ENCODE results near the gene ERLIN1.

ERLIN1 gene

DNA sequence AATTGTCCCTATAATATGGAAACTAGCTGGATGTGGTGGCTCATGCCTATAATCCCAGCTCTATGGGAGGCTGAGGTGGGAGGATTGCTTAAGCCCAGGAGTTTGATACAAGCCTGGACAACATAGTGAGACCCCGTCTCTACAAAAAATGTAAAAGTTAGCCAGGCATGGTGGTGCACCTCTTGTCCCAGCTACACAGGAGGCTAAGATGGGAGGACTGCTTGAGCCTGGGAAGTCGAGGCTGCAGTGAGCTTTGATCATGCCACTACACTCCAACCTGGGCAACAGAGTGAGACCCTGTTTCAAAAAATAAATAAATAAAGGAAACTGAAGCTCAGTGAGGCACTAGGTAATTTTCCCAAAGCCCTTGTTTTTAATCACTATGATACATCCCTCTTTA lies 15.7 kb upstream of the ERLIN1 start:
- Histone ChIP-seq H2AFZ (ENCODE audit: low read length) (no peak overlapping the region), H3K36me3 (replicated peaks; ENCODE audit: insufficient read depth, low read length) (no peaks in the 10 kb centered on the region), H4K20me1 (ENCODE audit: insufficient read depth, low read length) (no peaks in the 10 kb centered on the region), H3K9me2 (replicated peaks; ENCODE audit: insufficient read depth, low read length) (no peaks in the 10 kb centered on the region), H3K79me2 (ENCODE audit: low read length) (no peaks in the 10 kb centered on the region), H3K4me2 (ENCODE audit: low read depth, low read length) (no peak overlapping the region), H3K9ac (ENCODE audit: low read length) (no peak overlapping the region), H3K4me1 (ENCODE audit: low read length) (no peaks in the 10 kb centered on the region), H3K4me3 (ENCODE audit: low read length) (no peak overlapping the region), H3K27me3 (replicated peaks; ENCODE audit: insufficient read depth, low read length) (no peaks in the 10 kb centered on the region), H3K9me3 (replicated peaks; ENCODE audit: insufficient read depth, low read length) (no peaks in the 10 kb centered on the region), H3F3A (ENCODE audit: insufficient read depth, low read length) (no peaks in the 10 kb centered on the region), H3K27ac (ENCODE audit: low read length) (no peak overlapping the region)
- TF ChIP-seq CTCF (IDR thresholded peaks at IDR 0.05; ENCODE audit: low read length) (no peak), EZH2phosphoT487 (IDR thresholded peaks at IDR 0.05; ENCODE audit: low read length) (no peak), EZH2 (optimal IDR thresholded peaks at IDR 0.05; ENCODE audit: low read depth, low read length) (no peak)
- DNase-seq: no peak

DNA sequence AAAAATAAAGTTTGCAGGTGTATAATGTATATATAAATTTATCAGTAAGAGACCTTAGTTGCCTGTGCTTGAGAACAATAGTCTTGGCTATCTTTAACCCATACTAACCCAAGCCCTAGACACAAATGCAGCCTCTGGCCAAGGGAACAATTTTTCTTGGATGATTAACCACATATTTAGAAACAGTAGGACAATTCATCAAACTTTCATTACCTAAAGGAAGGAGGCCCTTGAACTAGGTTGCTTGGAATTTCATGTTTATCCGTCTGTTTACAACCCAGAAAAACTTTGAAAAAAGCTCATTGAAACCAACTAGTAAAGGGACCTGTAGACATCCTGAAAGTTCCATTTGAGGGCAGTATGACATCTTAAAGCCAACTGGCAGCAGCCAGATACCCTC lies 8.9 kb upstream of the ERLIN1 start:
- no peak for TF ChIP-seq EZH2 (optimal IDR thresholded peaks at IDR 0.05; ENCODE audit: low read depth, low read length)
- no peak for TF ChIP-seq CTCF (IDR thresholded peaks at IDR 0.05; ENCODE audit: low read length)
- no peak for TF ChIP-seq EZH2phosphoT487 (IDR thresholded peaks at IDR 0.05; ENCODE audit: low read length)
- H2AFZ ChIP-seq (ENCODE audit: low read length): no peak overlapping the region

GRCh38 chr10:100192350-100192749 lies 6.5 kb upstream of the ERLIN1 start:
- no peaks in the 10 kb centered on the region for H3K36me3 ChIP-seq (replicated peaks; ENCODE audit: insufficient read depth, low read length)
- DNase-seq: no peak

More for the DNA sequence above, 8.9 kb upstream of the ERLIN1 start:
- DNase-seq: no peak
- Histone ChIP-seq H3K4me1 (ENCODE audit: low read length) (no peaks in the 10 kb centered on the region), H3K9me3 (replicated peaks; ENCODE audit: insufficient read depth, low read length) (no peaks in the 10 kb centered on the region), H3K4me3 (ENCODE audit: low read length) (no peak overlapping the region), H3K9me2 (replicated peaks; ENCODE audit: insufficient read depth, low read length) (no peaks in the 10 kb centered on the region), H3K27ac (ENCODE audit: low read length) (no peak overlapping the region), H3K27me3 (replicated peaks; ENCODE audit: insufficient read depth, low read length) (no peaks in the 10 kb centered on the region), H4K20me1 (ENCODE audit: insufficient read depth, low read length) (no peaks in the 10 kb centered on the region), H3K79me2 (ENCODE audit: low read length) (no peaks in the 10 kb centered on the region), H3K36me3 (replicated peaks; ENCODE audit: insufficient read depth, low read length) (no peaks in the 10 kb centered on the region), H3F3A (ENCODE audit: insufficient read depth, low read length) (no peaks in the 10 kb centered on the region), H3K4me2 (ENCODE audit: low read depth, low read length) (no peak overlapping the region), H3K9ac (ENCODE audit: low read length) (no peak overlapping the region)

More at GRCh38 chr10:100192350-100192749, 6.5 kb upstream of the ERLIN1 start:
- Histone ChIP-seq H4K20me1 (ENCODE audit: insufficient read depth, low read length) (no peaks in the 10 kb centered on the region), H3K4me3 (ENCODE audit: low read length) (no peak overlapping the region), H3K79me2 (ENCODE audit: low read length) (peaks cover 16% of the 10 kb centered on the region), H3K9ac (ENCODE audit: low read length) (no peak overlapping the region), H3K27ac (ENCODE audit: low read length) (no peak overlapping the region), H3K4me2 (ENCODE audit: low read depth, low read length) (no peak overlapping the region), H3K4me1 (ENCODE audit: low read length) (peaks cover 3% of the 10 kb centered on the region; the same call in 1 of the 2 replicates), H3K27me3 (replicated peaks; ENCODE audit: insufficient read depth, low read length) (no peaks in the 10 kb centered on the region), H3K9me2 (replicated peaks; ENCODE audit: insufficient read depth, low read length) (no peaks in the 10 kb centered on the region), H3K9me3 (replicated peaks; ENCODE audit: insufficient read depth, low read length) (no peaks in the 10 kb centered on the region), H2AFZ (ENCODE audit: low read length) (no peak overlapping the region), H3F3A (ENCODE audit: insufficient read depth, low read length) (no peaks in the 10 kb centered on the region)
- TF ChIP-seq EZH2 (optimal IDR thresholded peaks at IDR 0.05; ENCODE audit: low read depth, low read length): no peak
- no peak for TF ChIP-seq CTCF (IDR thresholded peaks at IDR 0.05; ENCODE audit: low read length)
- no peak for TF ChIP-seq EZH2phosphoT487 (IDR thresholded peaks at IDR 0.05; ENCODE audit: low read length)

All from MM.1S (cell line).